T-helper 2 cell treated with Interferon-gamma antibody and Interleukin-4, amounts not matched to agents 5 μg/mL and 100 μg/mL, for 36 hours (primary cell): ENCODE data around the gene KRT3.
"Not testable (repeated sequence)": the region's sequence is repeated elsewhere in the genome, so short reads cannot be mapped to it uniquely, and the experiment has no call there.

Experiments used
- DNase-seq: peaks from one replicate; pipeline ENCODE4 v3.0.0; 2021; ENCODE audit warnings: low spot score
- H3K27ac Mint-ChIP-seq: one replicate; pipeline ENCODE4 v1.8.0; 2021; ENCODE audit warnings: mild to moderate bottlenecking, mixed read lengths
- H3K27me3 Mint-ChIP-seq: one replicate; pipeline ENCODE4 v1.8.0; 2021; ENCODE audit warnings: low read depth, mixed read lengths
- H3K36me3 Mint-ChIP-seq: one replicate; pipeline ENCODE4 v1.8.0; 2021; ENCODE audit warnings: low read depth, mixed read lengths
- H3K4me1 Mint-ChIP-seq: one replicate; pipeline ENCODE4 v1.8.0; 2021; ENCODE audit warnings: low read depth, mixed read lengths
- H3K4me3 Mint-ChIP-seq: one replicate; pipeline ENCODE4 v1.8.0; 2022; ENCODE audit warnings: mild to moderate bottlenecking, moderate library complexity, mixed read lengths
- H3K9me3 Mint-ChIP-seq: one replicate; pipeline ENCODE4 v1.8.0; 2021; ENCODE audit warnings: mixed read lengths

The KRT3 gene

DNA sequence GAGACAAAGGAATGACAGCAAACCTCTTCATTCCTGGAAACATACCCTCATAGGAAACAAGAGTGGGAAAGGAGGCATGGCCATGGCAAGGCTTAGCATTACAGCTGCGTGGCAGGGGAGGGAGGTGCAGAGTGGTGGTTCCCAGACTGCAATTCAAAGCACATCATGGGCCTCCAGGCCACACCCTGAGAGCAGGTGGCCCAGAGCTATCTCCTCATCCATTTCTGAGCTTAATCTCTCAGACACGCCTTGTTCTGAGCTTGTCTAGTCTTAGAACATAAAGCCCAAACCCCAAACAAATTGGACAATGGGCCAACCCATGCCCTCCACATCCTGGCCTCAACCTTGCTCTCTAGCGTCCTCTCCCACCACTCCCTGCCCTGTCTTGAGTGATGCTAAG lies 5.9 kb upstream of the KRT3 start:
- H3K36me3 Mint-ChIP-seq = no peaks in the 10 kb centered on the region
- H3K27ac Mint-ChIP-seq = no peak overlapping the region
- H3K4me1 Mint-ChIP-seq = no peaks in the 10 kb centered on the region
- no peaks in the 10 kb centered on the region for H3K9me3 Mint-ChIP-seq
- no peak for DNase-seq
- peaks cover 6% of the 10 kb centered on the region for H3K27me3 Mint-ChIP-seq
- no peak overlapping the region for H3K4me3 Mint-ChIP-seq

DNA sequence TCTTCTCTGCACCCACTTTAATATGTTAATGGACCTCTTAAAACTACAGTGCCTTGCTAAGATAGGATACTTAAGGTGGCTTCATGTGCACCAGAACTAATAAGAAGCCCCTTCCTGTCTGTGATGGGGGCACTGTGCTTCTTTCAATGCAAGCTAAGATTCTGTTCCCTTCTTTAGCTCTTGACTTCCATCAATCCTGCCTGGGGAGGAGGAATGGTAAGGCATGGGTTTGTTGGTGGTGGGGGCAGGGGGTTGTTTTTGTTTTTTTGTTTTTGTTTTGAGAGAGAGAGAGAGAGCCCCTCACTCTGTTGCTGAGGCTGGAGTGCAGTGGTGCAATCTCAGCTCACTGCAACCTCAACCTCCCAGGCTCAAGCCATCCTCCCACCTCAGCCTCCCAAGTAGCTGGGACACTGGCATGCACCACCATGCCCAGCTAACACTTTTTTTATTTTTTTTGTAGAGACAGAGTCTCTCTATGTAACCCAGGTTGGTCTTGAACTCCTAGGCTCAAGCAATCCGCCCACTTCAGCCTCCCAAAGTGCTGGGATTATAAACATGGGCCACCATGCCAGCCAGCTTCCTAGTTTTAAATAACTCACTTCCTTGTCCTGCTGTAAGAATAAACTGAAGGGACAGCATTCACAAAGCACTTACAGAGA lies 4.5 kb upstream of the KRT3 start:
- Mint-ChIP-seq H3K27me3 (peaks cover 6% of the 10 kb centered on the region), H3K27ac (no peak overlapping the region), H3K4me3 (no peak overlapping the region), H3K36me3 (no peaks in the 10 kb centered on the region), H3K4me1 (no peaks in the 10 kb centered on the region), H3K9me3 (no peaks in the 10 kb centered on the region)
- DNase-seq = no peak

DNA sequence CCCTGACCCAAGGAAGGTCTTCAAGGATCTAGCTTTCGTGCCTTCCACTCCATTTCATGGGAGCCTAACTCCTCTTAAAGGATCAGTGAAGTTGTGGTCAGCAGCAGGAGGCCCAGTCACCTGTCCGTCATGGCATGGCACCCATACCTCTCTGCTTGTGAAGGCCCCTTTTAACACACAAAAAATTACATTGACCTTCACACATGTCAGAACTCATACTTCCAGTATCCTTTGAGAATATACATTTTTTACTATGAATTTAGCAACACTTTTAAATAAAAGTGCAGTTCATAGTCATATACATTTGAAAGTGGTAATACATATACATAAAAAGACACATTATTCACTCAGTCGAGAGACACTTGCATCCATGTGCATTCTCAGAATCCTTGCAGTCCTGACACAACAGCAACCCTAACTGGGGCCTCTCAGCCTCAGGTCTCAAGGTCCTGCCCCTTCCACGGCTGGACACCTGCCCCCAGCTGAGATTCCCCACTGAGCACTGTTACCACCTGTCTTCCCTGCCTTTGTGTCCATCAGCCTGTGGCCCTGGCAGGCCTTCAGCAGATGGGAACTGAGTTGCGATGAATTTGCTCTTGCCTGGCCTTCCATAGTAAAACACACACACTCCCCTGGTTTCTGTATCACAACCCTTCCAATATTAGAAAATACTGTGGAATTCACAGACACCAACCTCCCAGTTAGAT lies 3.7 kb upstream of the KRT3 start:
- Mint-ChIP-seq H3K9me3 (no peaks in the 10 kb centered on the region), H3K36me3 (no peaks in the 10 kb centered on the region), H3K27me3 (peaks cover 6% of the 10 kb centered on the region), H3K27ac (no peak overlapping the region), H3K4me3 (no peak overlapping the region), H3K4me1 (peaks cover 2% of the 10 kb centered on the region)
- no peak for DNase-seq

DNA sequence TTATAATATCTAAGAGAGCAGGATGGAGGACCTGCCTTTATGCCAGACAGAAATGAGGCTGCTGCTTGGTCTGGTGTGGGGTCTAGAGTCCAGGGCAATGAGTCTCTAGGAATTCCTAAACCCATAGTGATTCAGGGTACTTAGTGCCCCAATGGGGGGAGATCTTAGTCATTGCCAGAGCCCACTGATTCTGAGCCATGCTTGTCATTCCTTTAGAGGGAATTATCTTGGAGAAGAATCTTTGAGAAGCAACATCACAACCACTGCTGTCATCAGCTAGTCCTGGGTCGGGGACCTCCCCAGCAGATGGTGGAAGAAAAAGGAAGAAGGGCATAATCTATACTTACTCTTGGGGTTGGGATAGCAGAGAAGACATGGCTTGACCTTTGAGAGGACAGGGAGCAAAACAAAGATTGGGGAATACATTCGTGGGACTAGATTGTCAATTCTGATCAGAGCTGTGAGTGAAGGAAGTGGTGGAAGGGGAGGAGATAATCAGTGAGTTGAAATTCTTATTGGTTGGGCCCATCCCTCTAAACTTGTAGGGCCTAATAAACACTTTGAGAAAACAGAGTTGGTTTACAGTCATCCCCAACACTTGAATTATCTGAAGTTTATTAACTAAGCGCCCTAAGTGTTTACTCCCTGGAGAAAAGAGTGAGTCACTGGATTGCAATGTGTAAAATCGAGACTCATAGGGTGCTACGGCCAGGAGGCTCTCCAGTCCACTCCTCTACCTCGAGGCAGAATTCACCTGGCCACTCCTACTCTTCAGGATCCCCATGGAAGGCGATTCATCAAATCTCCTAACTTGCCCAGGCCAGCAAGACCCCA lies 3.0 kb upstream of the KRT3 start:
- Mint-ChIP-seq H3K9me3 (no peaks in the 10 kb centered on the region), H3K4me1 (peaks cover 9% of the 10 kb centered on the region), H3K27ac (no peak overlapping the region), H3K27me3 (peaks cover 6% of the 10 kb centered on the region), H3K36me3 (no peaks in the 10 kb centered on the region), H3K4me3 (no peak overlapping the region)
- DNase-seq = no peak

DNA sequence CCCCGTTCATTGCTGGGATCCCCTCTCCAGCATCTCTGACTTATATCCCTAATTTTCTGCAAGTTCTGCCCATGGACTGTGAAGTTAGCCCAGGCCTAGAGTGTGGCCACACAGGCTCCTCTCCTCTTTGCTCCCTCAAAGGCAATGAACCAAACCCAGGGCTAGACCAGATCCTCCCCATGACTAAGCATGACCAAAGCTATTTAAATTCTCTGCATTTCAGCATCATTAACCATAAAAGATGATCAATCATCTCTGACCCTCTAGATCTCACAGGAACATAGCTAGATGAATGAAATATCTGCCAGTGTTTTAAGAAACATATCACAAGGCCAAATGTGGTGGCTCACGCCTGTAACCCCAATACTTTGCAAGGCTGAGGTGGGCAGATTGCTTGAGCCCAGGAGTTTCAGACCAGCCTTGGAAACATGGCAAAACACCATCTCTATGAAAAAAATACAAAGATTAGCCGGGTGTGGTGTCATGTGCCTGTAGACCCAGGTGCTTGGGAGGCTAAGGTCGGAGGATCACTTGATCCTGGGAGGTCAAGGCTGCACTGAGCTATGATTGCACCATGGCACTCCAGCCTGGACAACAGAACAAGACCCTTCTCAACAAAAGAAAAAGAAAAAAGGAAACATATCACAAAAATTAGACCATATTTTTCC lies 2.2 kb upstream of the KRT3 start:
- no peak for DNase-seq
- no peak overlapping the region for H3K27ac Mint-ChIP-seq
- H3K36me3 Mint-ChIP-seq = no peaks in the 10 kb centered on the region
- no peak overlapping the region for H3K4me3 Mint-ChIP-seq
- peaks cover 6% of the 10 kb centered on the region for H3K27me3 Mint-ChIP-seq
- no peaks in the 10 kb centered on the region for H3K9me3 Mint-ChIP-seq
- peaks cover 13% of the 10 kb centered on the region for H3K4me1 Mint-ChIP-seq

DNA sequence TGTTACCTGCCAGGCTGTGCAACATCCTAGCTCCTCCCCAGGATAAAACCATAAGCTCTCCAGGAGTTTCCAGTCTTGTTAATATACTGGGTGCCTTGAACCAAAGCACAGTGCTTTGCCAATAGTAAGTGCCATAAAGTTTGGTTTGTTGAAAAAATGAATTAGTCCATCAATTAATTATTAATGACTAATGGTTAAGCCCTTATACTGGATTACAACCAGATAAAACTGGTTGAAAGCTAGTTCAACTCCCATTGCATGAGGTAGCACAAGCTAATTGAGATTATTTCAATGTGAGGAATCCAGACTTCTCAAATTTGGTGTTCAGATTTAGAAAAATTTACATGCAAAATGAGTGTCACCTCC lies 1.6 kb upstream of the KRT3 start:
- Mint-ChIP-seq H3K27ac (no peak overlapping the region), H3K9me3 (no peaks in the 10 kb centered on the region), H3K4me3 (no peak overlapping the region), H3K27me3 (peaks cover 6% of the 10 kb centered on the region), H3K4me1 (peaks cover 16% of the 10 kb centered on the region), H3K36me3 (no peaks in the 10 kb centered on the region)
- DNase-seq = no peak

- Mint-ChIP-seq H3K4me1 (peaks cover 16% of the 10 kb centered on the region), H3K27ac (no peak overlapping the region), H3K27me3 (peaks cover 6% of the 10 kb centered on the region), H3K4me3 (no peak overlapping the region), H3K9me3 (no peaks in the 10 kb centered on the region), H3K36me3 (no peaks in the 10 kb centered on the region)
- DNase-seq = no peak
These were observed 1.1 kb upstream of the KRT3 start for GRCh38 chr12:52796839-52797528.

- no peak overlapping the region for H3K27ac Mint-ChIP-seq
- DNase-seq = no peak
- peaks cover 9% of the 10 kb centered on the region for H3K27me3 Mint-ChIP-seq
- no peaks in the 10 kb centered on the region for H3K36me3 Mint-ChIP-seq
- H3K4me1 Mint-ChIP-seq = peaks cover 18% of the 10 kb centered on the region
- H3K9me3 Mint-ChIP-seq = no peaks in the 10 kb centered on the region
- H3K4me3 Mint-ChIP-seq = no peak overlapping the region
These were observed 495 bp upstream of the KRT3 start for GRCh38 chr12:52796429-52796794.

GRCh38 chr12:52795332-52795674 lies 614 bp downstream of the KRT3 start:
- not testable (repeated sequence) for H3K9me3 Mint-ChIP-seq
- peaks cover 15% of the 10 kb centered on the region for H3K27me3 Mint-ChIP-seq

GRCh38 chr12:52794479-52795331 lies 1.2 kb downstream of the KRT3 start:
- Mint-ChIP-seq H3K27ac (no peak overlapping the region), H3K4me3 (no peak overlapping the region)

More at GRCh38 chr12:52795332-52795674, 614 bp downstream of the KRT3 start:
- H3K4me1 Mint-ChIP-seq = peaks cover 18% of the 10 kb centered on the region
- not testable (repeated sequence) for DNase-seq, H3K36me3 Mint-ChIP-seq, H3K27ac Mint-ChIP-seq, H3K4me3 Mint-ChIP-seq

DNA sequence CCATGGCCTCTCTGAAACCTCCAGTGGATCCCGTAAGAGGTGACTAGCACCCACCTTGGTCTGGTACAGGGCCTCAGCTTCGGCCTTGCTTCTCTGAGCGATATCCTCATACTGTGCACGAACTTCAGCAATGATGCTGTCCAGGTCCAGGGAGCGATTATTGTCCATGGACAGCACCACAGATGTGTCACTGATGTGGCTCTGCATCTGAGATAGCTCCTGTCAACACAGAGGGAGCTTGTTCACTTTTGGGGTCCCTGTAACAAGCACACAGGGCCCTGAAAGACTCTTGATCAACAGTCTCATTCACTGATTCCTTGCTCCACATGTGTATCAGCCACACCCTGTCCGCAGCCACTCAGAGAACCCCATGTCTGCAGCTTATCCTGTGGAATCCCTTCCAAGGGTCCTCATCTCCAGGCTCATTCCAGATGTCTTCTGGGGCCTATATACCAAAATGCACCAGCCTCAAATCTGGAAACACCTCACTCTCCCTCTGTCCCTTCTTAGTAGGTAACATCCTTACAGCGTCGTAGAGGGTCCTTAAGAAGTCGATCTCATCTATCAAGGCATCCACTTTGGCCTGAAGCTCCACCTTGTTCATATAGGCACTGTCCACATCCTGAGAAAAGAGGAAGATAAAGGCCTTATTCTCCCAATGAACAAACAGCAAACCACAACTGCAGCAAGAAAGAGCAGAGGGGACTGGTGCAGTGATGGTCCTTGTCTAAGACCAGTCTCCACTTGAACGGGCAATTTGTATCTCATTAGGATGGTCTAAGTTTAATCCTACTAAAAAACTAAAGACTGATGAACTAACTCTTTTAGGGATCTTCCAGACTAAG lies 3.5 kb downstream of the KRT3 start:
- no peaks in the 10 kb centered on the region for H3K9me3 Mint-ChIP-seq
- no peaks in the 10 kb centered on the region for H3K36me3 Mint-ChIP-seq
- H3K27ac Mint-ChIP-seq = no peak overlapping the region

More at GRCh38 chr12:52794479-52795331, 1.2 kb downstream of the KRT3 start:
- H3K4me1 Mint-ChIP-seq = peaks cover 18% of the 10 kb centered on the region
- H3K9me3 Mint-ChIP-seq = no peaks in the 10 kb centered on the region
- no peak for DNase-seq
- no peaks in the 10 kb centered on the region for H3K36me3 Mint-ChIP-seq
- H3K27me3 Mint-ChIP-seq = peaks cover 19% of the 10 kb centered on the region

More for the DNA sequence above, 3.5 kb downstream of the KRT3 start:
- peaks cover 18% of the 10 kb centered on the region for H3K4me1 Mint-ChIP-seq
- peaks cover 29% of the 10 kb centered on the region for H3K27me3 Mint-ChIP-seq
- H3K4me3 Mint-ChIP-seq = no peak overlapping the region
- DNase-seq = no peak
